LNCAP (cell line): ENCODE results near the gene CXCL16.

Source experiments
- CTCF ChIP-seq: fragments of 450-650 bp; IDR thresholded peaks from 2 replicates; pipeline ENCODE4 v1.5.1; 2017; ENCODE audit warnings: mild to moderate bottlenecking

The CXCL16 gene

GRCh38 chr17:4740584-4740983, 856 bp upstream of the CXCL16 start:
- TF ChIP-seq CTCF, result no peak

- no peak for TF ChIP-seq CTCF
Observed at GRCh38 chr17:4740025-4740351, 260 bp upstream of the CXCL16 start.

- no peak for TF ChIP-seq CTCF
Observed at GRCh38 chr17:4738136-4739121, 1.3 kb downstream of the CXCL16 start.

GRCh38 chr17:4735876-4736651, 3.7 kb downstream of the CXCL16 start:
- no peak for TF ChIP-seq CTCF

GRCh38 chr17:4734857-4735475, 4.8 kb downstream of the CXCL16 start:
- no peak for TF ChIP-seq CTCF

- TF ChIP-seq CTCF, result no peak
Observed at GRCh38 chr17:4733073-4733531, 6.6 kb downstream of the CXCL16 start.

GRCh38 chr17:4728124-4728523, 11.6 kb downstream of the CXCL16 start:
- no peak for TF ChIP-seq CTCF
